ENCODE results near the gene MED12L.

- TF ChIP-seq CTCF (IDR thresholded peaks at IDR 0.05) (no peak), POLR2A (IDR thresholded peaks at IDR 0.05) (no peak)
These were observed 227.5 kb downstream of the MED12L start for GRCh38 chr3:151312972-151313371.

Data from Peyer's patch (tissue), 4 donors.